ENCODE data around the gene ST6GALNAC4. TPM values are rescaled to one million over a fixed set of nuclear protein-coding genes. Genes with fewer than 3 reads are reported as not detected.

ST6GALNAC4 gene
- total and polyA plus RNA-seq, 10 of the 15 experiments (the other 5 are each of a cell fraction or from before 2014, with no cell fraction given), result 4.2 to 63.2 (median 35.2) TPM

- TF ChIP-seq BCL11A (IDR thresholded peaks at IDR 0.05; ENCODE audit: low read depth, low read length) (no peak), HCFC1 (IDR thresholded peaks at IDR 0.05; ENCODE audit: low read length) (no peak), USF1 (IDR thresholded peaks at IDR 0.05; ENCODE audit: borderline replicate concordance, extremely low read length, insufficient read depth, low read depth, low read length) (no peak), SIX5 (IDR thresholded peaks at IDR 0.05; ENCODE audit: low read depth, low read length, severe bottlenecking) (no peak), SMAD1 (IDR thresholded peaks at IDR 0.05; ENCODE audit: low read depth, partially characterized antibody) (no peak), ELK1 (IDR thresholded peaks at IDR 0.05; ENCODE audit: low read depth, low read length) (no peak), ETV6 (conservative IDR thresholded peaks at IDR 0.05 in 1 of 2, IDR thresholded peaks at IDR 0.05 in 1 of 2; ENCODE audit: borderline replicate concordance in 1 of 2, low read depth in 1 of 2) (no peak), SKIL (IDR thresholded peaks at IDR 0.05; ENCODE audit: low read depth, poor library complexity, severe bottlenecking) (no peak), SP1 (IDR thresholded peaks at IDR 0.05; ENCODE audit: low read depth, low read length) (no peak), NFIC (IDR thresholded peaks at IDR 0.05; ENCODE audit: low read depth, low read length) (no peak), RUNX3 (IDR thresholded peaks at IDR 0.05; ENCODE audit: low read length) (no peak), SMARCA5 (IDR thresholded peaks at IDR 0.05) (peak; percentile 54; the same call in 1 of the 2 replicates), HDAC6 (IDR thresholded peaks at IDR 0.05; ENCODE audit: unreplicated experiment) (no peak), MEF2B (IDR thresholded peaks at IDR 0.05; ENCODE audit: partially characterized antibody, poor library complexity, severe bottlenecking) (no peak), POLR2AphosphoS5 (IDR thresholded peaks at IDR 0.05; ENCODE audit: low read length) (no peak), NR2C2 (IDR thresholded peaks at IDR 0.05; ENCODE audit: borderline replicate concordance, control insufficient read depth, insufficient read length, low read depth) (no peak), CHD2 (IDR thresholded peaks at IDR 0.05; ENCODE audit: borderline replicate concordance, low read depth, low read length) (no peak), SIN3A (IDR thresholded peaks at IDR 0.05; ENCODE audit: low read depth, low read length) (no peak), FOXK2 (IDR thresholded peaks at IDR 0.05) (no peak)
- TF ChIP-seq, protein P1, sequence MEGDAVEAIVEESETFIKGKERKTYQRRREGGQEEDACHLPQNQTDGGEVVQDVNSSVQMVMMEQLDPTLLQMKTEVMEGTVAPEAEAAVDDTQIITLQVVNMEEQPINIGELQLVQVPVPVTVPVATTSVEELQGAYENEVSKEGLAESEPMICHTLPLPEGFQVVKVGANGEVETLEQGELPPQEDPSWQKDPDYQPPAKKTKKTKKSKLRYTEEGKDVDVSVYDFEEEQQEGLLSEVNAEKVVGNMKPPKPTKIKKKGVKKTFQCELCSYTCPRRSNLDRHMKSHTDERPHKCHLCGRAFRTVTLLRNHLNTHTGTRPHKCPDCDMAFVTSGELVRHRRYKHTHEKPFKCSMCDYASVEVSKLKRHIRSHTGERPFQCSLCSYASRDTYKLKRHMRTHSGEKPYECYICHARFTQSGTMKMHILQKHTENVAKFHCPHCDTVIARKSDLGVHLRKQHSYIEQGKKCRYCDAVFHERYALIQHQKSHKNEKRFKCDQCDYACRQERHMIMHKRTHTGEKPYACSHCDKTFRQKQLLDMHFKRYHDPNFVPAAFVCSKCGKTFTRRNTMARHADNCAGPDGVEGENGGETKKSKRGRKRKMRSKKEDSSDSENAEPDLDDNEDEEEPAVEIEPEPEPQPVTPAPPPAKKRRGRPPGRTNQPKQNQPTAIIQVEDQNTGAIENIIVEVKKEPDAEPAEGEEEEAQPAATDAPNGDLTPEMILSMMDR (IDR thresholded peaks at IDR 0.05 in 2 of 3, conservative IDR thresholded peaks at IDR 0.05 in 1 of 3; ENCODE audit: control insufficient read depth in 2 of 3, extremely low read depth in 1 of 3, insufficient read depth in 1 of 3, low read depth in 3 of 3, low read length in 3 of 3), result peak; percentile 20 to 49 (median 33); a peak in 4 of 6 replicates
- TF ChIP-seq, protein P2, sequence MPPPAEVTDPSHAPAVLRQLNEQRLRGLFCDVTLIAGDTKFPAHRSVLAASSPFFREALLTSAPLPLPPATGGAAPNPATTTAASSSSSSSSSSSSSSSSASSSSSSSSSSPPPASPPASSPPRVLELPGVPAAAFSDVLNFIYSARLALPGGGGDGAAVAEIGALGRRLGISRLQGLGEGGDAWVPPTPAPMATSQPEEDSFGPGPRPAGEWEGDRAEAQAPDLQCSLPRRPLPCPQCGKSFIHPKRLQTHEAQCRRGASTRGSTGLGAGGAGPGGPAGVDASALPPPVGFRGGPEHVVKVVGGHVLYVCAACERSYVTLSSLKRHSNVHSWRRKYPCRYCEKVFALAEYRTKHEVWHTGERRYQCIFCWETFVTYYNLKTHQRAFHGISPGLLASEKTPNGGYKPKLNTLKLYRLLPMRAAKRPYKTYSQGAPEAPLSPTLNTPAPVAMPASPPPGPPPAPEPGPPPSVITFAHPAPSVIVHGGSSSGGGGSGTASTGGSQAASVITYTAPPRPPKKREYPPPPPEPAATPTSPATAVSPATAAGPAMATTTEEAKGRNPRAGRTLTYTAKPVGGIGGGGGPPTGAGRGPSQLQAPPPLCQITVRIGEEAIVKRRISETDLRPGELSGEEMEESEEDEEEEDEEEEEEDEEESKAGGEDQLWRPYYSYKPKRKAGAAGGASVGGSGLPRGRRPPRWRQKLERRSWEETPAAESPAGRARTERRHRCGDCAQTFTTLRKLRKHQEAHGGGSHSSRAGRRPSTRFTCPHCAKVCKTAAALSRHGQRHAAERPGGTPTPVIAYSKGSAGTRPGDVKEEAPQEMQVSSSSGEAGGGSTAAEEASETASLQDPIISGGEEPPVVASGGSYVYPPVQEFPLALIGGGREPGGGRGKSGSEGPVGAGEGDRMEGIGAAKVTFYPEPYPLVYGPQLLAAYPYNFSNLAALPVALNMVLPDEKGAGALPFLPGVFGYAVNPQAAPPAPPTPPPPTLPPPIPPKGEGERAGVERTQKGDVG (CRISPR knock-in tag; IDR thresholded peaks at IDR 0.05), result no peak
Measured at GRCh38 chr9:127910613-127911205, 6.1 kb downstream of the ST6GALNAC4 start (continued).
